Neuronal stem cell (in vitro differentiated cells): ENCODE data around the gene SPRR4.

Experiments
- DNase-seq: peaks from one replicate; pipeline ENCODE4 v3.0.0-alpha.2; 2013; ENCODE audit warnings: low spot score
- H2AFZ ChIP-seq: one replicate; pipeline ENCODE4 v1.6.1; 2013; ENCODE audit warnings: mild to moderate bottlenecking, low read length, inconsistent platforms
- H2AK5ac ChIP-seq: 2 replicates; pipeline ENCODE4 v1.6.1; 2013; ENCODE audit warnings: low read depth, mild to moderate bottlenecking, inconsistent platforms, low read length, moderate library complexity, mixed read lengths
- H2BK120ac ChIP-seq: 2 replicates; pipeline ENCODE4 v1.6.1; 2013; ENCODE audit warnings: low read depth, mild to moderate bottlenecking, inconsistent platforms, low read length, moderate library complexity, mixed read lengths
- H2BK12ac ChIP-seq: one replicate; pipeline ENCODE4 v1.6.1; 2013; ENCODE audit warnings: low read length, inconsistent platforms
- H2BK15ac ChIP-seq: 2 replicates; pipeline ENCODE4 v1.6.1; 2013; ENCODE audit warnings: mild to moderate bottlenecking, low read length, inconsistent platforms, mixed read lengths
- H2BK5ac ChIP-seq: one replicate; pipeline ENCODE4 v1.6.1; 2013; ENCODE audit warnings: inconsistent platforms, mild to moderate bottlenecking, low read length, moderate library complexity
- H3K14ac ChIP-seq: one replicate; pipeline ENCODE4 v1.6.1; 2013; ENCODE audit warnings: low read length, inconsistent platforms
- H3K18ac ChIP-seq: 2 replicates; pipeline ENCODE4 v1.6.1; 2013; ENCODE audit warnings: low read length, inconsistent platforms
- H3K23ac ChIP-seq: 2 replicates; pipeline ENCODE4 v1.6.1; 2013; ENCODE audit warnings: low read depth, mild to moderate bottlenecking, mixed read lengths, low read length, inconsistent platforms; ENCODE audit not compliant: poor library complexity
- H3K27ac ChIP-seq: replicated peaks from 3 replicates; pipeline ENCODE4 v1.5.1; 2013; ENCODE audit warnings: low read length, inconsistent platforms
- H3K27me3 ChIP-seq, 3 experiments: 2 replicates each; pipeline ENCODE4 v1.6.1; 2013; ENCODE audit warnings: low read length in 3 of 3, mild to moderate bottlenecking in 2 of 3, inconsistent platforms in 1 of 3, low read depth in 1 of 3, mixed read lengths in 1 of 3, moderate library complexity in 1 of 3; ENCODE audit not compliant: control insufficient read depth in 3 of 3, insufficient read depth in 3 of 3
- H3K36me3 ChIP-seq, 2 donors: replicated peaks in 1 of 2; 2 replicates each; pipeline ENCODE4 v1.6.1; 2013; ENCODE audit warnings: low read length in 2 of 2; ENCODE audit not compliant: control insufficient read depth in 2 of 2, insufficient read depth in 2 of 2
- H3K4ac ChIP-seq: 2 replicates; pipeline ENCODE4 v1.6.1; 2013; ENCODE audit warnings: inconsistent platforms, mild to moderate bottlenecking, low read length, moderate library complexity
- H3K4me1 ChIP-seq, 2 donors: 1 replicate in 1 of 2; 2 replicates in 1 of 2; pipeline ENCODE4 v1.6.1; 2013; ENCODE audit warnings: low read length in 2 of 2, low read depth in 1 of 2; ENCODE audit not compliant: control insufficient read depth in 2 of 2, insufficient read depth in 1 of 2
- H3K4me2 ChIP-seq: one replicate; pipeline ENCODE4 v1.6.1; 2013; ENCODE audit warnings: mild to moderate bottlenecking, low read length, inconsistent platforms; ENCODE audit not compliant: insufficient read depth, poor library complexity, severe bottlenecking
- H3K4me3 ChIP-seq, 2 donors: 2 replicates each; pipeline ENCODE4 v1.5.1; 2013; ENCODE audit warnings: low read length in 2 of 2, mild to moderate bottlenecking in 2 of 2, inconsistent platforms in 1 of 2, moderate library complexity in 1 of 2
- H3K79me1 ChIP-seq: one replicate; pipeline ENCODE4 v1.6.1; 2013; ENCODE audit warnings: low read depth, mild to moderate bottlenecking, inconsistent platforms, low read length, moderate library complexity
- H3K9ac ChIP-seq: one replicate; pipeline ENCODE4 v1.6.1; 2013; ENCODE audit warnings: mild to moderate bottlenecking, low read depth, low read length, inconsistent platforms; ENCODE audit not compliant: poor library complexity
- H3K9me3 ChIP-seq, 2 donors: replicated peaks in 1 of 2; 2 replicates each; pipeline versions ENCODE3 to v1.6.1; 2013; ENCODE audit warnings: low read length in 2 of 2, mild to moderate bottlenecking in 2 of 2, inconsistent platforms in 1 of 2, low read depth in 1 of 2, mixed read lengths in 1 of 2, moderate library complexity in 1 of 2; ENCODE audit not compliant: control insufficient read depth in 2 of 2, insufficient read depth in 1 of 2
- H4K8ac ChIP-seq: one replicate; pipeline ENCODE4 v1.6.1; 2013; ENCODE audit warnings: low read depth, mild to moderate bottlenecking, inconsistent platforms, low read length, moderate library complexity
- H4K91ac ChIP-seq: one replicate; pipeline ENCODE4 v1.6.1; 2013; ENCODE audit warnings: low read length, low read depth, mild to moderate bottlenecking, inconsistent platforms; ENCODE audit not compliant: poor library complexity
- WGBS, 2 donors: extraction: QIAGEN DNeasy Blood & Tissue Kit; methylation state at CpG; one replicate each; pipeline ENCODE4 v1.1.7; 2013; ENCODE audit warnings: missing lambda C conversion rate in 2 of 2, mixed read lengths in 1 of 2; ENCODE audit not compliant: insufficient read length in 2 of 2, insufficient replicate concordance in 1 of 2; ENCODE audit errors: extremely low coverage in 2 of 2; 5-methylcytosine and 5-hydroxymethylcytosine counted together

Gene SPRR4

DNA sequence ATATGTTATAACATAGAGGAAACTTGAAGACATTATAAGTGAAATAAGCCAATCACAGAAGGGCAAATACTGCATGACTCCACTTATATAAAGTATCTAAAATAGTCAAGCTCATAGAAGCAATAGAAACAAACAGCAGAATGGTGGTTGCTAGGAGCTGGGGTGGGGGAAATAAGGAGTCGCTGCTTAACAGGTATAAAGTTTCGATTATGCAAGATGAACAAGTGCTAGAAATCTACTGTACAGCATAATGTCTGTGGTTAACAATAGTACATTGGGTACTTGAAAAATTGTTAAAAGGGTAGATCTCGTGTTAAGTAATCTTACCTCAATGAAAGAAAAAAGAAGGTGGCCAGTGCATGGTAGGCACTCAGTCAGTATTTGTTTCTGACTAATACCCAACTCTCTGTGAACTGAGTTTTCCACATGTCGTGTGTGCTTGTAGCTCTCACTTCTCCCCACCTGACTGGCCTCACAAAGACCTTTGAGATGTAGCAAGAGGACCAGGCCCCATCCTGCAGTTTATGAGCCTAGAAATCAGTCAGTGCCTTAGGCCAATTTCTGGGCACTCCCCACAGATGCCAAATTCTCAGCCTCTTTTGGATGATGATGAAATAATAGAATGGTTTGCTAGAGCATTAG lies 38.2 kb upstream of the SPRR4 start:
- Histone ChIP-seq H2BK5ac (no peak overlapping the region), H4K91ac (peak overlapping the region; percentile 30), H2BK120ac (no peak overlapping the region), H3K4me1 (no peaks in the 10 kb centered on the region), H2AFZ (no peak overlapping the region), H3K9me3 (peaks cover 0 to 2% of the 10 kb centered on the region in 2 donors), H3K27ac (no peak overlapping the region), H3K23ac (no peak overlapping the region), H3K4me3 (no peak overlapping the region), H2AK5ac (no peak overlapping the region), H3K4ac (no peak overlapping the region), H2BK12ac (no peak overlapping the region), H3K79me1 (no peaks in the 10 kb centered on the region), H3K36me3 (no peaks in the 10 kb centered on the region), H3K14ac (no peak overlapping the region), H3K27me3 (no peaks in the 10 kb centered on the region), H3K18ac (no peak overlapping the region), H2BK15ac (no peak overlapping the region), H3K4me2 (no peak overlapping the region), H4K8ac (no peak overlapping the region), H3K9ac (no peak overlapping the region)
- DNase-seq, result no peak
- no CpG with 5 or more reads among the region's 4 CpGs for WGBS, 2 donors

- whole genome bisulfite sequencing, 2 donors, result no CpG with 5 or more reads among the region's 2 CpGs
- no peak overlapping the region for H2BK5ac ChIP-seq
These were observed 37.3 kb upstream of the SPRR4 start for GRCh38 chr1:152933196-152933595.

GRCh38 chr1:152940614-152941013 lies 29.8 kb upstream of the SPRR4 start:
- Histone ChIP-seq H2BK5ac (no peak overlapping the region), H2BK15ac (no peak overlapping the region), H3K18ac (no peak overlapping the region), H3K79me1 (no peaks in the 10 kb centered on the region), H3K9me3 (no peaks in the 10 kb centered on the region), H3K36me3 (no peaks in the 10 kb centered on the region), H2BK12ac (no peak overlapping the region), H2AFZ (no peak overlapping the region), H3K4ac (no peak overlapping the region), H4K8ac (no peak overlapping the region), H3K4me1 (no peaks in the 10 kb centered on the region), H3K14ac (no peak overlapping the region), H3K4me2 (no peak overlapping the region), H3K9ac (no peak overlapping the region), H3K27ac (no peak overlapping the region), H2BK120ac (no peak overlapping the region), H3K23ac (no peak overlapping the region), H3K4me3 (no peak overlapping the region), H2AK5ac (no peak overlapping the region), H3K27me3 (no peaks in the 10 kb centered on the region), H4K91ac (no peak overlapping the region)
- no peak for DNase-seq
- no CpG with 5 or more reads among the region's 1 CpG for WGBS, 2 donors

More at GRCh38 chr1:152933196-152933595, 37.3 kb upstream of the SPRR4 start:
- DNase-seq, result no peak
- Histone ChIP-seq H3K4ac (no peak overlapping the region), H3K18ac (no peak overlapping the region), H3K36me3 (no peaks in the 10 kb centered on the region), H3K27me3 (no peaks in the 10 kb centered on the region), H3K14ac (no peak overlapping the region), H3K9ac (no peak overlapping the region), H3K4me1 (no peaks in the 10 kb centered on the region), H2BK12ac (no peak overlapping the region), H2BK120ac (no peak overlapping the region), H2AFZ (no peak overlapping the region), H3K4me3 (no peak overlapping the region), H2AK5ac (no peak overlapping the region), H4K8ac (no peak overlapping the region), H4K91ac (no peak overlapping the region), H3K79me1 (no peaks in the 10 kb centered on the region), H2BK15ac (no peak overlapping the region), H3K27ac (no peak overlapping the region), H3K4me2 (no peak overlapping the region), H3K9me3 (peaks cover 0 to 2% of the 10 kb centered on the region in 2 donors), H3K23ac (no peak overlapping the region)

- Histone ChIP-seq H3K27ac (no peak overlapping the region), H3K79me1 (no peaks in the 10 kb centered on the region), H4K91ac (no peak overlapping the region), H3K23ac (no peak overlapping the region), H3K9ac (no peak overlapping the region), H3K18ac (no peak overlapping the region), H3K27me3 (no peaks in the 10 kb centered on the region), H3K14ac (no peak overlapping the region), H2AFZ (no peak overlapping the region), H2BK15ac (no peak overlapping the region), H3K4me3 (no peak overlapping the region), H2BK5ac (no peak overlapping the region), H3K4me2 (no peak overlapping the region), H2BK12ac (no peak overlapping the region), H3K4me1 (no peaks in the 10 kb centered on the region), H4K8ac (no peak overlapping the region), H2AK5ac (no peak overlapping the region), H3K9me3 (no peaks in the 10 kb centered on the region), H2BK120ac (no peak overlapping the region), H3K36me3 (no peaks in the 10 kb centered on the region), H3K4ac (no peak overlapping the region)
- WGBS, 2 donors, result no CpG with 5 or more reads among the region's 8 CpGs
- DNase-seq, result no peak
These were observed 29.3 kb upstream of the SPRR4 start for GRCh38 chr1:152941037-152941711.
